Loucy (cell line): ENCODE measurements around the gene TLE2.

Experiments
- EZH2phosphoT487 ChIP-seq: fragments of 200-600 bp; IDR thresholded peaks from 2 replicates; pipeline ENCODE4 v1.6.1; 2018; ENCODE audit warnings: antibody characterized with exemption, mild to moderate bottlenecking, moderate library complexity, borderline replicate concordance
- TF ChIP-seq, protein P1 (sequence below): fragments of 200-600 bp; sonication (generic); conservative IDR thresholded peaks from 2 replicates; pipeline ENCODE4 v1.5.1; 2014; ENCODE audit warnings: mild to moderate bottlenecking, antibody characterized with exemption, low read length

DNA sequence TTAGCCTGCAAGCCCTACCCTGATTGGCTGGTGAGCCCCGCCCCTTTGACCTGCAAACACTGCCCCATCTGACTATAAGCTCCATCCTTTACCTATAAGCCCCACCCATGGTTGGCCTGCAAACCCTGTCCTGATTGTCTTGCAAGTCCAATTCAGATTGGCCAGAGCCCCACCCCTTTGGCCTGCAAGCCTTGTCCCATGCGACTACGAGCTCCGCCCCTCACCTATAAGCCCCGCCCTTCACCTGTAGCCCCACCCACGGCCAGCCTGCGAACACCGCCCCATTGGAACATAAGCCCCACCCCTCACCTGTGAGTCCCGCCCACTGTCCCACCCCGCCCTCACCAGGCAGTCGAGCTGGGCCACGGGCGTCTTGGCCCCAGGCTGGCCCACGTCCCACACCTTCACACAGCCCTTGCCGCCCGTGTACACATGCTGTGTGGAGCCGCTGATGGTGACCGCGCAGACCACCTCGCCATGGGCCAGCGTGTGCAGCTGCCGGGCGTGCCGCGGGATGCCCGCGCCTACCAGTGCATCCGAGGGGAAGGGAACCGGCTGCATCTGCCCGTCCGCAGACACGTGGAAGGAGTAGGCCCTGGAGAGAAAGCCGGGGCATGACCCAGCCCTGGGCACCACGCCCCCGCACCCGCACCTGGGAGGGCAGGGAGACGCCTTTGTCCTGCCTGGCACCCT lies 22.9 kb downstream of the TLE2 start:
- TF ChIP-seq, protein P1, sequence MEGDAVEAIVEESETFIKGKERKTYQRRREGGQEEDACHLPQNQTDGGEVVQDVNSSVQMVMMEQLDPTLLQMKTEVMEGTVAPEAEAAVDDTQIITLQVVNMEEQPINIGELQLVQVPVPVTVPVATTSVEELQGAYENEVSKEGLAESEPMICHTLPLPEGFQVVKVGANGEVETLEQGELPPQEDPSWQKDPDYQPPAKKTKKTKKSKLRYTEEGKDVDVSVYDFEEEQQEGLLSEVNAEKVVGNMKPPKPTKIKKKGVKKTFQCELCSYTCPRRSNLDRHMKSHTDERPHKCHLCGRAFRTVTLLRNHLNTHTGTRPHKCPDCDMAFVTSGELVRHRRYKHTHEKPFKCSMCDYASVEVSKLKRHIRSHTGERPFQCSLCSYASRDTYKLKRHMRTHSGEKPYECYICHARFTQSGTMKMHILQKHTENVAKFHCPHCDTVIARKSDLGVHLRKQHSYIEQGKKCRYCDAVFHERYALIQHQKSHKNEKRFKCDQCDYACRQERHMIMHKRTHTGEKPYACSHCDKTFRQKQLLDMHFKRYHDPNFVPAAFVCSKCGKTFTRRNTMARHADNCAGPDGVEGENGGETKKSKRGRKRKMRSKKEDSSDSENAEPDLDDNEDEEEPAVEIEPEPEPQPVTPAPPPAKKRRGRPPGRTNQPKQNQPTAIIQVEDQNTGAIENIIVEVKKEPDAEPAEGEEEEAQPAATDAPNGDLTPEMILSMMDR: no peak
- no peak for TF ChIP-seq EZH2phosphoT487
